Vagina (tissue), 2 donors: ENCODE results near the gene CDON.

Source experiments
- CTCF ChIP-seq, 3 experiments: fragments of 450-650 bp in 2 of 3; fragments of 200-600 bp in 1 of 3; sonication (generic) in 1 of 3; IDR thresholded peaks; one replicate each; pipeline ENCODE4 v1.5.1; 2017 to 2019; ENCODE audit warnings: antibody characterized with exemption in 3 of 3, mild to moderate bottlenecking in 2 of 3, moderate library complexity in 2 of 3
- POLR2A ChIP-seq, 2 donors: fragments of 450-650 bp; IDR thresholded peaks; one replicate each; pipeline ENCODE4 v1.6.1; 2017; ENCODE audit warnings: antibody characterized with exemption in 2 of 2, mild to moderate bottlenecking in 2 of 2, moderate library complexity in 2 of 2
- POLR2AphosphoS5 ChIP-seq, 2 donors: sonication (generic); formaldehyde crosslinking; IDR thresholded peaks; one replicate each; pipeline ENCODE4 v1.9.0; 2017; ENCODE audit warnings: antibody characterized with exemption in 2 of 2, mild to moderate bottlenecking in 2 of 2, low read depth in 1 of 2; ENCODE audit not compliant: insufficient read depth in 1 of 2

DNA sequence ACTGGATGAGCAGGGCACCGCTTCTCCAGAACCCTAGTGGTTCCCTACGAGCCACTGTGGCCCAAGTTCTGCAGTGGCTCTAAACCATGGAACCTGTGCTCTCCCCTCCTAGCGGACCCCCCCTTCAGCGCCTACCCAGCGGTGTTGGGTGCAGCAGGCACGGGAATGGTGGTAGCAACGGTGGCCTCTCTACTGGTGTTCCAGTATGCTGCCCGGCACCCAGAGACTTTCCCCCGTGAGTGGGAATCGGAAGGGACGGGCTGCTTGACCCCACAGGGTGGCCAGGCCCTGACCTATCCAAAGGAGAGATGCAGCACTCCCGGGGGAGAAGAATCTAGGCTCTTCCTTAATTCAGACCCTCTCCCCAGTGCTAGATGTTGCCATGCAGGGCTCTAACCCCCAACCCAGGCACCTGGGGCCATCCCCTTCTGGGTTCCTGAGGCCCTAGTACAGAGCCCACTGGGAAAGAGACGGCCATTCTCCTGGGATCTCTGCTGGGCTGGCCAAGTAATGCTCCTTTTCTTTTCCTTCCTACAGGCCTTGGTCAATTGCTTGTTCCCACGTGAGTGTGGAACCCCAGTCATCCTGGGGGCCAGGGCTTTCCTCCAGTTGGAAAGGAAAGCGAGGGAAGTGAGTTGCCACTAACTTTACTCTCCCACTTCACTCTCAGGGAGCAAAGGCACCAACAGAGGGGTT, 107.6 kb downstream of the CDON start:
- TF ChIP-seq CTCF (IDR thresholded peaks at IDR 0.05) = no peak
- TF ChIP-seq POLR2A (IDR thresholded peaks at IDR 0.05) = no peak
- TF ChIP-seq POLR2AphosphoS5 (IDR thresholded peaks at IDR 0.05; ENCODE audit: insufficient read depth in 1 of 2, low read depth in 1 of 2) = no peak
